PFSK-1 (cell line): ENCODE measurements around the gene CDCA7.

Source experiments
- FOXP2 ChIP-seq: optimal IDR thresholded peaks from 2 replicates; pipeline ENCODE3; 2011; ENCODE audit warnings: borderline replicate concordance, control low read depth, inconsistent platforms; ENCODE audit not compliant: insufficient read depth; ENCODE audit errors: extremely low read length, extremely low read depth
- POLR2AphosphoS5 ChIP-seq: IDR thresholded peaks from 2 replicates; pipeline ENCODE4 v1.6.1; 2012; ENCODE audit warnings: low read depth, mild to moderate bottlenecking, control low read depth, low read length, moderate library complexity
- REST ChIP-seq, 2 experiments: IDR thresholded peaks; 2 replicates each; pipeline versions ENCODE4 v1.6.1 to v1.8.0; 2011 to 2012; ENCODE audit warnings: low read depth in 2 of 2, low read length in 2 of 2, control low read depth in 1 of 2, inconsistent platforms in 1 of 2, mild to moderate bottlenecking in 1 of 2, moderate library complexity in 1 of 2; ENCODE audit not compliant: insufficient read depth in 1 of 2
- SIN3A ChIP-seq: IDR thresholded peaks from 2 replicates; pipeline ENCODE4 v1.6.1; 2012; ENCODE audit warnings: mild to moderate bottlenecking, low read length, moderate library complexity, borderline replicate concordance; ENCODE audit not compliant: insufficient read depth
- TAF1 ChIP-seq: IDR thresholded peaks from 2 replicates; pipeline ENCODE4 v1.6.1; 2012; ENCODE audit warnings: low read length, control low read depth, borderline replicate concordance; ENCODE audit not compliant: insufficient read depth

The CDCA7 gene

GRCh38 chr2:173373290-173373689 lies 18.6 kb downstream of the CDCA7 start:
- TF ChIP-seq FOXP2 = no peak
- no peak for TF ChIP-seq TAF1
- TF ChIP-seq REST (IDR thresholded peaks at IDR 0.05; ENCODE audit: insufficient read depth in 1 of 2, low read depth in 2 of 2, low read length in 2 of 2) = no peak
- TF ChIP-seq POLR2AphosphoS5 = no peak
- TF ChIP-seq SIN3A = no peak

GRCh38 chr2:173374634-173375033 lies 20.0 kb downstream of the CDCA7 start:
- TF ChIP-seq POLR2AphosphoS5 (no peak), REST (IDR thresholded peaks at IDR 0.05; ENCODE audit: insufficient read depth in 1 of 2, low read depth in 2 of 2, low read length in 2 of 2) (no peak), FOXP2 (no peak), TAF1 (no peak), SIN3A (no peak)

- TF ChIP-seq POLR2AphosphoS5 (no peak), FOXP2 (no peak), SIN3A (no peak), TAF1 (no peak)
Observed at GRCh38 chr2:173386021-173386737, 31.5 kb downstream of the CDCA7 start.

GRCh38 chr2:173386738-173387065 lies 32.0 kb downstream of the CDCA7 start:
- TF ChIP-seq REST (IDR thresholded peaks at IDR 0.05; ENCODE audit: insufficient read depth in 1 of 2, low read depth in 2 of 2, low read length in 2 of 2) = no peak
- TF ChIP-seq POLR2AphosphoS5 = no peak
- TF ChIP-seq TAF1 = no peak
- no peak for TF ChIP-seq FOXP2

GRCh38 chr2:173387079-173387478 lies 32.4 kb downstream of the CDCA7 start:
- no peak for TF ChIP-seq TAF1
- TF ChIP-seq SIN3A = no peak
- TF ChIP-seq REST (IDR thresholded peaks at IDR 0.05; ENCODE audit: insufficient read depth in 1 of 2, low read depth in 2 of 2, low read length in 2 of 2) = no peak
- TF ChIP-seq FOXP2 = no peak
- no peak for TF ChIP-seq POLR2AphosphoS5
